GM18868 (cell line): ENCODE results near the gene ERP44.
"Not testable (repeated sequence)": the region's sequence is repeated elsewhere in the genome, so short reads cannot be mapped to it uniquely, and the experiment has no call there.

ENCODE experiments used
- ATAC-seq: cut with Tn5 transposase; IDR thresholded peaks from one replicate; pipeline ENCODE4 v1.9.1; 2021; ENCODE audit warnings: mild to moderate bottlenecking, moderate library complexity; ENCODE audit not compliant: unreplicated experiment

Gene ERP44

DNA sequence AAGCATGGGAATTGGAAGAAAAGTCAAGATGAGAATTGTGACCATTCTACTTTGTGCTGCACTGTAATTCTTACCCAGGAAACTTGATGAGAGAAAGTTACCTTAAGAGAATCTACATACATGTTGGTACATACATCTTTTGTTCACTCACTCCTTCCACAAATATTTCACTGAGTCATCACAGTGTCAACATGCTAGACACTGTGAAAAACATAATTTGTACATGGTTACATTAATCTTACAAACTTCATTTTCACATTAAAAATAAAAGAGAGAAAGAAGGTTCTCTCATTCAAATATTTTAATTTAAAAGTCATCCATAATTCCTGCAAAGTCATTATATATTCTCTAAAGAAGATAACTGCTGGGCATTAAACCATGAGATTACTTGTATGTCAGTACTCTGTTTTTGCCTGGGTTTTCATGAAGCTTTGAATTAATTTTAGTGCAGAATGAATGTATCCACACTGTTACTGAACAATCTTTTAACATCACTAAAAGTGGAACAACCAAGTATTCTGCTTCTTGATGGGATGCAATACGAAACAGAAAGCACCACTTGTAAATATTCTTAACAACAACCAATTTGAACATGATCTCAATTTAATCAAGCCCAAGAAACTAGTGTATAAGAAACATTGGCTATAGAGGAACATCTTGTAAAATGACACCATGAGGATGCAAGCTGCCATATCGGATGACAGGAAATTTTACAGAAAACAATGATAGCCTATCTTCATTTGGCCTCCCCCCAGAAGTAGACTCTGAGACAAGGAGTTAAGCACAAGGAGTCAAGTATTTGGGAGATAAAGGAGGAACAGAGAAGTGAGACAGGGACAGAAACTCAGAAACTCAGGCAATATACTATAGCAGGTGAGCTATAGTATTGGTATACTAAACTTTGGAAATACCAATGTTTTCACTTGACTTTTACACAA, 28.4 kb downstream of the ERP44 start:
- no peak for ATAC-seq

DNA sequence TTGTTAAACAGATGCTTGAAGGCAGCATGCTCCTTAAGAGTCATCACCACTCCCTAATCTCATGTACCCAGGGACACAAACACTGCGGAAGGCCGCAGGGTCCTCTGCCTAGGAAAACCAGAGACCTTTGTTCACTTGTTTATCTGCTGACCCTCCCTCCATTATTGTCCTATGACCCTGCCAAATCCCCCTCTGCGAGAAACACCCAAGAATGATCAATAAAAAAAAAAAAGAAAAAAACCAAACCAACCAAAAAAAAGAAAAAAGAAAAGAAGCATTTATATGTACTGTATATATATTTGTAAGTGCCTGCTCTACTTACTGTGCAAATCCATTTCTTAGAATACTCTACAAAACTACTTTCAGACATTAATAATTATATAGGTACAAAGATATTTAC, 29.7 kb downstream of the ERP44 start:
- not testable (repeated sequence) for ATAC-seq

DNA sequence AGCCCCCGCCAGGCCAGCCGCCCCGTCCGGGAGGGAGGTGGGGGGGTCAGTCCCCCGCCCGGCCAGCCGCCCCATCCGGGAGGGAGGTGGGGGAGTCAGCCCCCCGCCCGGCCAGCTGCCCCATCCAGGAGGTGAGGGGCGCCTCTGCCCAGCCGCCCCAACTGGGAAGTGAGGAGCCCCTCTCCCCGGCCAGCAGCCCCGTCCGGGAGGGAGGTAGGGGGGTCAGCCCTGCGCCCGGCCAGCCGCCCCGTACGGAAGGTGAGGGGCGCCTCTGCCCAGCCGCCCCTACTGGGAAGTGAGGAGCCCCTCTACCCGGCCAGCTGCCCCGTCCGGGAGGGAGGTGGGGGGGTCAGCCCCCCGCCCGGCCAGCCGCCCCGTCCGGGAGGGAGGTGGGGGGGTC, 30.8 kb downstream of the ERP44 start:
- ATAC-seq = not testable (repeated sequence)

DNA sequence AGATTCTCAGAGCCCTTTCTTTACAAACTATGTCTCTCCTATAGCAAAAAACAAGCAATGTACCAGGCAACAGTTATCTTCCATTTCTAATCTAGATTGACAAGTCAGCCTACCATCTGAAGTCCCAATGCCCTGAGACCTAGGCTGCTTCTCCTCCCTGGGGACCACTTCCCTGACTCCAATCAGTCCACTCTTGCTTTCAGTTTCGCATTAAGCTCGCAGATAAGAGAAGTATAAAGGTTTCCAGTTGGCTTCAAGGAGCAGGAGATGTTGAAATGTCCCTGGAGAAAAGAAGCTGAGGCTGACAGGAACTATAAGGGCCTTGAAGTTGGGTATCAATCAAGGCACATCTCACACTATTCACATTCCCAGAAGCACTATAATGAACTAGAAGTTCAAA, 32.3 kb downstream of the ERP44 start:
- peak; percentile 93 for ATAC-seq

DNA sequence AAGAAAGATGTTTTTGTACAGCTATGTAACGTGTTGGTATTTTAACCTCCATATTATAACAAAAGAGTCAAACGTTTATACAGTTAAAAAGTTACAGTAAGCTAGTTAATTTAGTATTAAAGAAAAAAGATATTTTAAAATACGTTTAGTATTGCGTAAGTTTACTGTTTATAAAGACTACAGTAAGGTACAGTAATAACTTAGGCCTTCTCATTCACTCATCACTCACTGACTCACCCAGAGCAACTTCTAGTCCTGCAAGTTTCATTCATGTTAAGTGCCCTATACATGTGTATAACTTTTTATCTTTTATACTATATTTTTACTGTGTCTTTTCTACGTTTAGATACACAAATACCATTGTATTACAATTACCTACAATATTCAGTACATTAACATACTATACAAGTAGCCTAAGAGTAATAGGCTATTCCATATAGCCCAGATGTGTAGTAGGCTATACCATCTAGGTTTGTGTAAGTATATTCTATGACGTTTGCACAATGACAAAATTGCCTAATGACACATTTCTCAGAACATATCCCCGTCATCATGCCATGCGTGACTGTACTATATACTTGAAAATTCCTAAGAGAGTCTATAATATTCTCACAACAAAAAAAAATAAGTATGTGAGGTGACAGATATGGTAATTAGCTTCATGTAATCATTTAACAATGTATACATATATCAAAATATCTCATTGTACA, 33.8 kb downstream of the ERP44 start:
- no peak for ATAC-seq

DNA sequence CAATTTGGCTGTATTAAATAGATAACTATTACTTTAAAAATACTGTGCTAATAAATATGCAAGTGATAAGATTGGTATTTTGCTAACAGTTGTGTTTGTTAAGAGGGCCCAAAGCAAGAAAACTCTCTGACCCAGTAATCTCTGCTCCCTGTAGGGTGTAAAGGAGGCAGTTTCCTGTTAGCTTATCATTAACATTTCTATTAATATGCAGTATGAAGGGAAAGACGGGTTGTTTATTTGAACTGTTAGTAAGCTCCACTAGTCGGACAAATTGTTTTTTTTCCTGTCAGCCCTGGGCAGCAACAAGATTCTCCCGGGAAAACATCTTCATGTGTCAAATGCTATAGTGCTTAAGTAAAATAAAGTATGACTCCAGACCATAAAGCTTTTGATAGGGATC, 35.6 kb downstream of the ERP44 start:
- ATAC-seq = no peak

DNA sequence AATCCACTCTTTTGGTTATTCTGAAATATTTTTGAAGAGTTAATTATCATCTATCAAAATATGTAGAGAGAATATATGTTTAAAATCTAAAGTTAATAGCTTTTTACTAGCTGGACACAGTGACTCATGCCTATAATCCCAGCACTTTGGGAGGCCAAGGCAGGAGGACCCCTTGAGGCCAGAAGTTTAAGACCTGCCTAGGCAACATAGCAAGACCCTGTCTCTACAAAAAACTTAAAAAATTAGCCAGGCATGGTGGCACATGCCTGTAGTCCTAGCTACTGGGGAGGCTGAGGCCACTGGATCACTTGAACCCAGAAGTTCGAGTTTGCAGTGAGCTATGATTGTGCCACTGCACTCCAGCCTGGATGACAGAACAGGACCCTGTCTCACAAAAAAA, 36.1 kb downstream of the ERP44 start:
- ATAC-seq = not testable (repeated sequence)

DNA sequence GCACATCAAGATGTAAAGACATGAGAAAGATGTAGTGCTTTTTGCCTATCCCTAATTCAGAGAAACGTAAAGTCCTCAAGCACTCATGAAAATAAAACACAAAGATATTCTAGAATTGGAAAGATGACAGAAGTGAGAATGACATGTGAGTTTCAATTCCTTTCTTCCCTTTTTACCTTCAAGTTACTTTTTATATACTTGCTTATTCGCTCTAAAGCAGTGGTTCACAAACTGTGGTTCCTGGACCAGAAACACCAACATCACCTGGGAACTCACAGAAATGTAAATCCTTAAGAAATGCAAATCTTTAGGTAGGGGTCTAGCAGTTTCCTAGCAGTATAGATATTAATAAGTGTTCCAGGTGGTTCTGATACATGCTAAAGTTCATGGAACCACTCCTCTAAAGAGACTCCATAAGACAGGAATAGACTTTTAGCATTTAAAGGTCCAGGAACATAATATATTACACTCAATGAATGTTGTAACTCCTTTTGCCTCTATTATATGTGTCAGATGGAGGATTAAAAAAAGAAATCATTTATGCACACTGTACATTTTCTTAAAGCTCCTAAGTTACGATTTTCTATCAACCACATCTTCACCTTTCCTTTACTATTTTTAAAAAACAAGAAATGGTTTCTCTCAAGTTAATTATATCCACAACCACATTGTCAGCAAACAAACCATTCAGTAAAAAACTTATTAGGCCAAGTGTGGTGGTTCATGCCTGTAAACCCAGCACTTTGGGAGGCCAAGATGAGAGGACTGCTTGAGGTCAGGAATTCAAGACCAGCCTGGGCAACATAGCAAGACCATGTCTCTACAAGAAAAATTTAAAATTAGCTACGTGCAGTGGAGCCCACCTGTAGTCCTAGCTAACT, 39.9 kb downstream of the ERP44 start:
- peak; percentile 90 for ATAC-seq

DNA sequence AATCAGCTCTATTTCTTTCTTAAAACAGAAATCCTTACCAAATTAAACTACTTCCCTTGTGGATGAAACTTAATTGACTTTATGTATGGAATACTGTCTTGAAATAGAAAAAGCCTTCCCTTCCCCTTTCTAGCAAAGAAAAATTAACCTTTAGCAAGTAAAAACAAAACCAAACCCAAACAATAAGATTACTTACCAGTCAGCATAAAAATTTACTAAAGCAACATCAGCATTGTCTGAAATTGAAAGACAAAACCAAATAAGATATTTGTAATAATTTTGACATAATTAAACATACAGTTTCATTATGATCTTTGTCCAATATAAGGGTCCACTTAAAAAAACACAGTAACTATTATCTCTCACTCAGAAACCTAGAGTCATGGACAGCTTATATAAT, 41.2 kb downstream of the ERP44 start:
- no peak for ATAC-seq

DNA sequence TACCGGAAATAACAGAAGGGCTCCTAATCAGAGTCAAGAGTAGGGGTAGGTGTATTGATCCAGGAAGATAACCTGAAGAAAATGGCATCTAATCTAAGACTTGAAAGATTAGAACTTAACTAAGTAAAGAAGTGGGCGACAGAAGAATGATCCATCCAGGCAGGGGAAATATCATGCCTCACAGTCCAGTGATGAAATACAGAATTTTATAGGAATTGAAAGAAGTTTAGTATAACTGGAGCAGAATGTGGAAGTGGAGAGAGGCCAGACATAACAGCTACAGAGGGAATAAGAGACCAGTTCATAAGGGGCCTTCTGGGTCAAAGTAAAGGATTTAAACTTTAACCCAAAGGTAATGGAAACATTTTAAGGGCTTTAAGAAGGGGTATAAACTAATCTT, 42.2 kb downstream of the ERP44 start:
- no peak for ATAC-seq

DNA sequence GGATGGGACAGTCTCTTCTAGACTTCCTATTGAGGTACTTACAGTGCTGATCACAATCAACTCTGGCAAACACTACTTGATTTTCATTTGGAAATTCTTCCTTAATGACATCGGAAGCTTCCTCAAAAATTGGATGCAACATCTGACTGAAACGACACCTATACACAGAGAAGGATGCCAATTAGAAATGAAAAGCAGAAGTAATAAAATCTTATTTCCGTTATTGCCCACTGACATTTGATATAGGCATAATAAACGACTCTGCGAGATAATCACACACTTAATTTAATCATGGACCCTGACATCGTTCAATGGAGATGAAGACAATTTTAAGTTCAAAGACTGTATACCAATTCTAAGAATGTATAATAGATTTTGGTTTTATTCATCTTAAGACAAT, 46.4 kb downstream of the ERP44 start:
- no peak for ATAC-seq

DNA sequence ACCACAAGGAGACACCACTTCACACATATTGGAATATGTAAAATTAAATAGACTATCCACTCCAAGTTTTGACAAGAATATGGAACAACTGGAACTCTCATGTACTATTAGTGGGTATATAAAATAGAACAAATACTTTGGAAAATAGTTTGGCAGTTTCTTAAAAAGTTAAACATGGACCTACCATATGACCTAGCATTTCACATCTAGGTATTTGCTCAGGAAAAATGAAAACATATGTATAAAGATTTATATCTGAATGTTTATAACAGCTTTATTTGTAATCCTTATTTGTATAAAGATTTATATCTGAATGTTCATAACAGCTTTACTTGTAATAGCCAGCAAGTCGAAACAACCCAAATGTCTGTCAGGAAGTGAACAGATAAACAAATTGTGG, 49.2 kb downstream of the ERP44 start:
- ATAC-seq = no peak

DNA sequence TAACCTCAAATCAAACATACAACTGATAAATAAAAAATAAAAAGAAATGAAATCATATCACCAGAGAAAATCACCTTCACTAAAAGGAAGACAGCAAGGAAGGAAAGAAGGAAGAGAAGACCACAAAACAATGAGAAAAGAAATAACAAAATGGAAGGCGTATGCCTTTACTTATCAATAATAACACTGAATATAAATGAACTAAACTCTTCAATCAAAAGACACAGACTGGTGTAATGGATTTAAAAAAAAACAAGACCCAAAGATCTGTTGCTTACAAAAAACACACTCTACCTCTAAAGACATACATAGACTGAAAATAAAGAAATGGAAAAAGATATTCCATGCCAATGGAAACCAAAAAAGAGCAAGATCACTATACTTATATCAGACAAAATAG, 60.3 kb downstream of the ERP44 start:
- no peak for ATAC-seq

DNA sequence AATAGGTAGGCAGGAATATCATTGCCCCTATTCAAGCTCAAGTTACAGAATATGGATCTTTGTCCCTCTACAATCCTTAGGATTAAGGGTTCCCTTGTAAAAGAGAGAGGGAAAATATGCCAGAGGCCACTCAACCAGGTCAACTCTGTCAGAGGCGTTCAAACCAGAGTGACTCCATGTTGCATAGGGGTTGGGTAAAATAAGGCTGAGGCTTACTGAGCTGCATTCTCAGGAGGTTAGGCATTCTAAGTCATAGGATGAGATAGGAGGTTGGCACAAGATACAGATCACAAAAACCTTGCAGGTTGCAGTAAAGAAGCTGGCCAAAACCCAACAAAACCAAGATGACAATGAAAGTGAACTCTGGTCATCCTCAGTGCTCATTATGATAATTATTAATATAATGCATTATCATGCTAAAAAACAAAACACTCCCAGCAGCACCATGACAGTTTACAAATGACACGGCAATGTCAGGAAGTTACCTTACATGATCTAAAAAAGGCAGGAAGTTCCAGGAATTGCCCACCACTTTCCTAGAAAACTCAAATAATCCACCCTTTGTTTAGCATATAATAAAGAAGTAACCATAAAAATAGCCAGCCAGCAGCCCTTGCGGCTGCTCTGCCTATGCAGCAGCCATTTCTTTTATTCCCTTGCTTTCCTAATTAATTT, 64.8 kb downstream of the ERP44 start:
- no peak for ATAC-seq

DNA sequence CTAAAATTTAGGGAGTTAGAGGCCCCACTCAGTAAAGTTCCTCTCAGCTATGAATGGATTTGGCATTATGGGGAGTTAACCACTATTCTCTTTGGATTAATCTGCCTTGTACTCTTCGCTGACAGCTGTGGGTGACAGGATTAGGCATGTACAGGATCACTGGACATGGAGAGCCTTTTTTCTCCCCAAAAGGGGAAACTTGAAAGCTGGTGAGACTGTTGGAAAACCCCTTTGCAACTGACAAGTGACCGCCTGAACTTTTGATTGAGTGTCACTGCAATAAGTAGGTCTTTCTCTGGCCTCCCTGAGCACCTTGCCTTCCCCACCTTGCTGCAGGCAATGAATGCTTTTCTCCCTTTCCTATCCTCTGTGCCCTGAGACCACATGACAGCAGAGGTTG, 68.3 kb downstream of the ERP44 start:
- ATAC-seq = peak; percentile 70

DNA sequence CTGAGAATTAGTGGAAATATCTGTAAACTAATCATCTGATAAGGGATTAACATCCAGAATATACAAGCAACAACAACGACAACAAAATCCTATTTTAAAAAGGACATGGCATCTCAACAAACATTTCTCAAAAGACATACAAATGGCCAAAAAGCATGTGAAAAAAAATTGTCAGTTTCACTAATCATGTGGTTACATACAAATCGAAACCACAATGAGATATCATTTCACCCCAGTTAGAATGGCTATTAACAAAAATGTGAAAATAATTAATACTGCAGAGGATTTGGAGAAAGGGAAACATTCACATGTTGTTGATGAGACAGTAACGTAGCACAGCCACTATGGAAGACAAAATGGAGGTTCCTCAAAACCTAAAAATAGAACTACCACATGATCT, 69.5 kb downstream of the ERP44 start:
- no peak for ATAC-seq

DNA sequence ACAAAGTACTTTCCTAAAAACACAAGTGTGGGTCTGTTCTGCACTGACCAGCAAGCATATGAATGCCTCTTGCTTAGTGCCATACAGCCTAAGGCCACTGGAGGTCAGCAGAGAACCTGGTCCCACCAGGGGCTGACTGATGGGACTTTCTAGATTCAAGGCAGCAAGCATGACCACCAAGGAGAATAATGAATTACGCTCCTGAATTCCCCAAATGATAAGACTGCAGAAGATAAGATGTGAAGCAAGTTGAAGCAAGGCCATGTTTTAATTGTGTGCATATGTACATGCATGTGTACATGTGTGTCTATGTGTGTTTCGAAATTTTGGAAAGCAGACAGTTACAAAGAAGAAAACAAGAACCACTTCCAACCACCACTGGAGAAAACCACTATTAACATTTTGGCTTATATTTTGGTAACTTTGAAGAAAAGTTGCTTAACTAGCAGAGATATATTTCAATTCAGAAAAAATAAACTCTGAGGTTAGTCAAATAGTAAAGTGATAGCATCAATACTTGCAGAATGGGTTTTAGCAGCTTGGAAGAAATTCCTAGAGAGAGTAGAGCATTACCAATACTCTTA, 70.5 kb downstream of the ERP44 start:
- peak; percentile 85 for ATAC-seq

DNA sequence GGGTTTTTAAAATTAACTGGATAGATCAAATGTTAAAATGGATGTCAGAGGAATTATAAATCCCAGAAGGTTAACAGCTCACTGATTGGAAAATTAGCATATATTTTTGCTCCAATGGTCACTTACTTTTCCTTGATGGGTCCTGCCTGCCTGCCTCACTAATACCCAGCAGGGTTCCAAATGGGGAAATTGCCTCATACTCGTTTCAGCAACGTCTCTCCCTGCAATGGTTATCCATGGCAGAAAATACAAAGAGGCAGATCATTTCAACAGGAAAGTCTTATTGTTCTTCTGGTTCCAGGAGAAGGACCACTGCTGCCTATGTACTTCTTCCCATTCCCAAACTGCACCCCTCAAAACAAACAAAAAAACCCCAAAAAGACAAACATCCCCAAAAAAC, 71.3 kb downstream of the ERP44 start:
- ATAC-seq = no peak

DNA sequence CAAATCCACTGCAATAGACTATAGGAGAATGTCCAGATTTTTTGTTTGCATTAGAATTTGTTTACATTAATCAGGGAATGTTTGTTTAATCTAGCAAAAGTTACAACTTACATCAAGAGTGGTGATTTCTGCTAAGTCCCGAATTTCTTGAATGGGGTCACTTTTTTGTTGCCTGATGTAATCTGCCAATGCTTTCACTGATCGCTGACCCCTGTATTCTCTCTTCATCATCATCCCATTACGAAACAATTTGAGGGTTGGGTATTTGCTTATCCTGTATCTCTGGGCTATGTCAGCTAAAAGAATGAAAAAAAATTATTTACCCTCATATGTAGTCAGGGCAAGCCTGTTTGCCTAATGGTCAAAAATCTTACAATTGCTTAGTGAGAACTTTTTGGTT, 76.9 kb downstream of the ERP44 start:
- no peak for ATAC-seq

DNA sequence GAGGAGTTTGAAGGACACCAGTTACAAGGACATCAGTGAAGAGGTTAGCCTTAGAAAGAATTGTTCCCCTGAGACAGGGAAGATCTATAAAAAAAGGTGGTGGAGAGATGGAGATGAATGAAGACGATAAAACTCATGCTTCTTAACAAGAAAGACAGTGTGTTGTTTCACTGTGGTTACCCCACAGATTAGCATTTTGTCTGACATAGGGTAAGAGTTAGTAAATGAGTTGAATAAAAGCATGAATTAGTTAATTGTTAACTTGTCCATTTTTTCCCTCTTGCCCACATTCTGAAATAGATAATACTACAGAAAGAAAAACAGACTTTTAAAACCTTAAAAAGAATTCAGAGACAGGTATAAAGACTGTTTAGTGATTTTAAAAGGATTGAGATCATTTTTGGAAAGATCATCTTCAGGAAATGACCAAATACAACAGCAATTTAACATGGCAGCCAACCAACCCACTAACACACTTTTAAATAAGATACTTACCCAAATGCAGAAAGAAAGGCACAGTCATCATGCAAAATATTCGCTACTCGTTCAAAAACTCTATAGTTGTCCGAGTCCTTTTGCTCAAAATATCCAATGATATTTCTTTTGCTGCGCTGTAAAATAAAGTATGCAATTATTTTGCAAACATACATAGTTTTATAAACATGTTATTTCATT, 78.5 kb downstream of the ERP44 start:
- no peak for ATAC-seq
